Ishikawa (cell line): ENCODE measurements around the gene ARID1B.

Experiments used
- CEBPB ChIP-seq: IDR thresholded peaks from 2 replicates; pipeline ENCODE4 v1.6.1; 2012
- CREB1 ChIP-seq: IDR thresholded peaks from 2 replicates; pipeline ENCODE4 v1.6.1; 2012; ENCODE audit warnings: low read depth
- EGR1 ChIP-seq: IDR thresholded peaks from 2 replicates; pipeline ENCODE4 v1.6.1; 2012
- EP300 ChIP-seq: IDR thresholded peaks from 2 replicates; pipeline ENCODE4 v1.6.1; 2012; ENCODE audit warnings: borderline replicate concordance
- FOXM1 ChIP-seq: IDR thresholded peaks from 2 replicates; pipeline ENCODE4 v1.6.1; 2012; ENCODE audit warnings: low read depth, borderline replicate concordance
- NFIC ChIP-seq: IDR thresholded peaks from 2 replicates; pipeline ENCODE4 v1.6.1; 2012
- RAD21 ChIP-seq: IDR thresholded peaks from 2 replicates; pipeline ENCODE4 v1.6.1; 2012; ENCODE audit warnings: low read depth
- TAF1 ChIP-seq: IDR thresholded peaks from 2 replicates; pipeline ENCODE4 v1.6.1; 2012; ENCODE audit warnings: low read depth, mild to moderate bottlenecking
- TCF12 ChIP-seq: IDR thresholded peaks from 2 replicates; pipeline ENCODE4 v1.6.1; 2012; ENCODE audit warnings: low read depth
- YY1 ChIP-seq: IDR thresholded peaks from 2 replicates; pipeline ENCODE4 v1.6.1; 2012; ENCODE audit warnings: low read depth
- ZBTB7A ChIP-seq: IDR thresholded peaks from 2 replicates; pipeline ENCODE4 v1.6.1; 2012; ENCODE audit warnings: low read depth
- TF ChIP-seq, protein P1 (sequence below): IDR thresholded peaks from 2 replicates; pipeline ENCODE4 v1.6.1; 2012
- TF ChIP-seq, protein P2 (sequence below): IDR thresholded peaks from 2 replicates; pipeline ENCODE4 v1.6.1; 2012; ENCODE audit warnings: low read depth, mild to moderate bottlenecking

DNA sequence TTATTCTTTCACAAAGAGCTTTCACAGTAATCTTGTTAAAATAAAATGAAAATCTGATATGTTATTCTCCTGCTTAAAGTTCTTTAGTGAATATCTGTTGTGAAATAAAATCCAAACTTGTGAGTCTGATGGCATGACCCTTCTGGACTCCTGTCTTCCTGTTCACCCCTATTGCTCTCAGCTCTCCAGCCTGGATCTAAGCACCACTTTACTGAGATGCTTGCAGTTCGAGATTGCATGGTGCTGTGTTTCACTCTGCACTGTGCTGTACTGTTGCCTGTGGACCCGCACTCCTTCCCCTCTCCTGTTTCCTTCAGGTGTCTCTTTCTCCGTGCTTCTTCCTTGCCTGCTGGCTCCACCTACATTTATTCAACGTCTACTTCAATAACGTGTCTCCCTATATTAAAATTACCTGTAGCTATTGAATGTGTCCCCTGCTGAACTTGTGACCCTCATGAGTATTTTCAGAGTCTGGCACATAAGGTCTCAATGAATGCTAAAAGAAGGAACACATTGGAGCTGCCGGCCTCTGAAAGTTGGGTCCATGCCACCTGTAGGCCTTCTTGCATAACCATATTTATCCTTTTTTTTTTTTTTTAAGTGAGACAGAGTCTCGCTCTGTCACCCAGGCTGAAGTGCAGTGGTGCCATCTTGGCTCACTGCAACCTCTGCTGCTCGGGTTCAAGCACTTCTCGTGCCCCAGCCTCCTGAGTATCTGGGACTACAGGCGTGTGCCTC lies 100.1 kb downstream of the ARID1B start:
- no peak for TF ChIP-seq EP300
- TF ChIP-seq RAD21 = no peak
- no peak for TF ChIP-seq ZBTB7A
- TF ChIP-seq, protein P1, sequence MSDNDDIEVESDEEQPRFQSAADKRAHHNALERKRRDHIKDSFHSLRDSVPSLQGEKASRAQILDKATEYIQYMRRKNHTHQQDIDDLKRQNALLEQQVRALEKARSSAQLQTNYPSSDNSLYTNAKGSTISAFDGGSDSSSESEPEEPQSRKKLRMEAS = no peak
- TF ChIP-seq NFIC = no peak
- no peak for TF ChIP-seq FOXM1
- TF ChIP-seq YY1 = no peak
- TF ChIP-seq, protein P2, sequence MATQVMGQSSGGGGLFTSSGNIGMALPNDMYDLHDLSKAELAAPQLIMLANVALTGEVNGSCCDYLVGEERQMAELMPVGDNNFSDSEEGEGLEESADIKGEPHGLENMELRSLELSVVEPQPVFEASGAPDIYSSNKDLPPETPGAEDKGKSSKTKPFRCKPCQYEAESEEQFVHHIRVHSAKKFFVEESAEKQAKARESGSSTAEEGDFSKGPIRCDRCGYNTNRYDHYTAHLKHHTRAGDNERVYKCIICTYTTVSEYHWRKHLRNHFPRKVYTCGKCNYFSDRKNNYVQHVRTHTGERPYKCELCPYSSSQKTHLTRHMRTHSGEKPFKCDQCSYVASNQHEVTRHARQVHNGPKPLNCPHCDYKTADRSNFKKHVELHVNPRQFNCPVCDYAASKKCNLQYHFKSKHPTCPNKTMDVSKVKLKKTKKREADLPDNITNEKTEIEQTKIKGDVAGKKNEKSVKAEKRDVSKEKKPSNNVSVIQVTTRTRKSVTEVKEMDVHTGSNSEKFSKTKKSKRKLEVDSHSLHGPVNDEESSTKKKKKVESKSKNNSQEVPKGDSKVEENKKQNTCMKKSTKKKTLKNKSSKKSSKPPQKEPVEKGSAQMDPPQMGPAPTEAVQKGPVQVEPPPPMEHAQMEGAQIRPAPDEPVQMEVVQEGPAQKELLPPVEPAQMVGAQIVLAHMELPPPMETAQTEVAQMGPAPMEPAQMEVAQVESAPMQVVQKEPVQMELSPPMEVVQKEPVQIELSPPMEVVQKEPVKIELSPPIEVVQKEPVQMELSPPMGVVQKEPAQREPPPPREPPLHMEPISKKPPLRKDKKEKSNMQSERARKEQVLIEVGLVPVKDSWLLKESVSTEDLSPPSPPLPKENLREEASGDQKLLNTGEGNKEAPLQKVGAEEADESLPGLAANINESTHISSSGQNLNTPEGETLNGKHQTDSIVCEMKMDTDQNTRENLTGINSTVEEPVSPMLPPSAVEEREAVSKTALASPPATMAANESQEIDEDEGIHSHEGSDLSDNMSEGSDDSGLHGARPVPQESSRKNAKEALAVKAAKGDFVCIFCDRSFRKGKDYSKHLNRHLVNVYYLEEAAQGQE = no peak
- no peak for TF ChIP-seq TAF1
- TF ChIP-seq CEBPB = no peak
- no peak for TF ChIP-seq TCF12
- TF ChIP-seq CREB1 = no peak
- TF ChIP-seq EGR1 = no peak
